ENCODE results near the gene ATXN7L1.
"Not testable (repeated sequence)": the region's sequence is repeated elsewhere in the genome, so short reads cannot be mapped to it uniquely, and the experiment has no call there.

The ATXN7L1 gene

GRCh38 chr7:105905910-105906568 lies 29.6 kb upstream of the ATXN7L1 start:
- Mint-ChIP-seq H3K36me3 (ENCODE audit: low read depth) (peaks cover 6% of the 10 kb centered on the region), H3K4me3 (no peak overlapping the region), H3K27me3 (ENCODE audit: low read depth) (peaks cover 2% of the 10 kb centered on the region), H3K27ac (no peak overlapping the region), H3K4me1 (ENCODE audit: low read depth) (peaks cover 3% of the 10 kb centered on the region), H3K9me3 (peaks cover 3% of the 10 kb centered on the region)
- no peak for DNase-seq (ENCODE audit: low spot score)

GRCh38 chr7:105905209-105905909 lies 29.0 kb upstream of the ATXN7L1 start:
- Mint-ChIP-seq H3K4me3 (no peak overlapping the region), H3K36me3 (ENCODE audit: low read depth) (peaks cover 2% of the 10 kb centered on the region), H3K27ac (no peak overlapping the region), H3K4me1 (ENCODE audit: low read depth) (peaks cover 3% of the 10 kb centered on the region), H3K9me3 (no peaks in the 10 kb centered on the region), H3K27me3 (ENCODE audit: low read depth) (peaks cover 2% of the 10 kb centered on the region)
- DNase-seq (ENCODE audit: low spot score), result no peak

- no peak for DNase-seq (ENCODE audit: low spot score)
- Mint-ChIP-seq H3K9me3 (no peaks in the 10 kb centered on the region), H3K27me3 (ENCODE audit: low read depth) (peaks cover 2% of the 10 kb centered on the region), H3K4me1 (ENCODE audit: low read depth) (no peaks in the 10 kb centered on the region), H3K36me3 (ENCODE audit: low read depth) (no peaks in the 10 kb centered on the region), H3K27ac (no peak overlapping the region), H3K4me3 (no peak overlapping the region)
Observed at GRCh38 chr7:105904064-105904463, 27.7 kb upstream of the ATXN7L1 start.

- Mint-ChIP-seq H3K27ac (no peak overlapping the region), H3K36me3 (ENCODE audit: low read depth) (no peaks in the 10 kb centered on the region), H3K27me3 (ENCODE audit: low read depth) (peaks cover 3% of the 10 kb centered on the region), H3K9me3 (no peaks in the 10 kb centered on the region), H3K4me3 (no peak overlapping the region), H3K4me1 (ENCODE audit: low read depth) (no peaks in the 10 kb centered on the region)
- no peak for DNase-seq (ENCODE audit: low spot score)
Observed at GRCh38 chr7:105902325-105902911, 26.0 kb upstream of the ATXN7L1 start.

GRCh38 chr7:105897999-105898398 lies 21.6 kb upstream of the ATXN7L1 start:
- Mint-ChIP-seq H3K4me1 (ENCODE audit: low read depth) (peaks cover 3% of the 10 kb centered on the region), H3K9me3 (no peaks in the 10 kb centered on the region), H3K27ac (no peak overlapping the region), H3K36me3 (ENCODE audit: low read depth) (peaks cover 2% of the 10 kb centered on the region), H3K4me3 (no peak overlapping the region), H3K27me3 (ENCODE audit: low read depth) (peaks cover 11% of the 10 kb centered on the region)
- DNase-seq (ENCODE audit: low spot score), result no peak

- H3K27ac Mint-ChIP-seq, result no peak overlapping the region
- H3K36me3 Mint-ChIP-seq (ENCODE audit: low read depth), result peaks cover 2% of the 10 kb centered on the region
- peaks cover 3% of the 10 kb centered on the region for H3K4me1 Mint-ChIP-seq (ENCODE audit: low read depth)
- no peak for DNase-seq (ENCODE audit: low spot score)
- H3K27me3 Mint-ChIP-seq (ENCODE audit: low read depth), result peaks cover 14% of the 10 kb centered on the region
- no peaks in the 10 kb centered on the region for H3K9me3 Mint-ChIP-seq
- H3K4me3 Mint-ChIP-seq, result no peak overlapping the region
Observed at GRCh38 chr7:105896407-105896911, 20.1 kb upstream of the ATXN7L1 start.

- DNase-seq (ENCODE audit: low spot score), result no peak
- Mint-ChIP-seq H3K27ac (no peak overlapping the region), H3K4me3 (no peak overlapping the region), H3K27me3 (ENCODE audit: low read depth) (peaks cover 14% of the 10 kb centered on the region), H3K36me3 (ENCODE audit: low read depth) (peaks cover 2% of the 10 kb centered on the region), H3K9me3 (no peaks in the 10 kb centered on the region), H3K4me1 (ENCODE audit: low read depth) (peaks cover 13% of the 10 kb centered on the region)
Observed at GRCh38 chr7:105894131-105894530, 17.7 kb upstream of the ATXN7L1 start.

- H3K4me3 Mint-ChIP-seq, result no peak overlapping the region
- no peak for DNase-seq (ENCODE audit: low spot score)
- peaks cover 13% of the 10 kb centered on the region for H3K4me1 Mint-ChIP-seq (ENCODE audit: low read depth)
Observed at GRCh38 chr7:105892387-105892786, 16.0 kb upstream of the ATXN7L1 start.

GRCh38 chr7:105890290-105890997 lies 14.0 kb upstream of the ATXN7L1 start:
- Mint-ChIP-seq H3K4me3 (no peak overlapping the region), H3K36me3 (ENCODE audit: low read depth) (peaks cover 2% of the 10 kb centered on the region), H3K27me3 (ENCODE audit: low read depth) (peaks cover 13% of the 10 kb centered on the region), H3K9me3 (no peaks in the 10 kb centered on the region), H3K4me1 (ENCODE audit: low read depth) (peaks cover 14% of the 10 kb centered on the region), H3K27ac (no peak overlapping the region)
- DNase-seq (ENCODE audit: low spot score), result peak; percentile 50

More at GRCh38 chr7:105892387-105892786, 16.0 kb upstream of the ATXN7L1 start:
- Mint-ChIP-seq H3K27me3 (ENCODE audit: low read depth) (peaks cover 17% of the 10 kb centered on the region), H3K9me3 (no peaks in the 10 kb centered on the region), H3K27ac (no peak overlapping the region), H3K36me3 (ENCODE audit: low read depth) (peaks cover 2% of the 10 kb centered on the region)

- no peak for DNase-seq (ENCODE audit: low spot score)
- Mint-ChIP-seq H3K9me3 (no peaks in the 10 kb centered on the region), H3K4me1 (ENCODE audit: low read depth) (peaks cover 19% of the 10 kb centered on the region), H3K36me3 (ENCODE audit: low read depth) (no peaks in the 10 kb centered on the region), H3K4me3 (no peak overlapping the region), H3K27ac (no peak overlapping the region), H3K27me3 (ENCODE audit: low read depth) (peaks cover 7% of the 10 kb centered on the region)
Observed at GRCh38 chr7:105887569-105888189, 11.3 kb upstream of the ATXN7L1 start.

- no peak overlapping the region for H3K27ac Mint-ChIP-seq
- H3K9me3 Mint-ChIP-seq, result no peaks in the 10 kb centered on the region
- H3K4me3 Mint-ChIP-seq, result no peak overlapping the region
- DNase-seq (ENCODE audit: low spot score), result no peak
- H3K36me3 Mint-ChIP-seq (ENCODE audit: low read depth), result no peaks in the 10 kb centered on the region
- H3K4me1 Mint-ChIP-seq (ENCODE audit: low read depth), result peaks cover 19% of the 10 kb centered on the region
- H3K27me3 Mint-ChIP-seq (ENCODE audit: low read depth), result peaks cover 5% of the 10 kb centered on the region
Observed at GRCh38 chr7:105886776-105887175, 10.4 kb upstream of the ATXN7L1 start.

- no peaks in the 10 kb centered on the region for H3K36me3 Mint-ChIP-seq (ENCODE audit: low read depth)
- DNase-seq (ENCODE audit: low spot score), result no peak
- H3K27me3 Mint-ChIP-seq (ENCODE audit: low read depth), result peaks cover 5% of the 10 kb centered on the region
- H3K9me3 Mint-ChIP-seq, result no peaks in the 10 kb centered on the region
- no peak overlapping the region for H3K4me3 Mint-ChIP-seq
- H3K4me1 Mint-ChIP-seq (ENCODE audit: low read depth), result peaks cover 17% of the 10 kb centered on the region
- H3K27ac Mint-ChIP-seq, result no peak overlapping the region
Observed at GRCh38 chr7:105885387-105886111, 9.2 kb upstream of the ATXN7L1 start.

GRCh38 chr7:105883179-105883578 lies 6.8 kb upstream of the ATXN7L1 start:
- not testable (repeated sequence) for H3K27ac Mint-ChIP-seq; H3K36me3 Mint-ChIP-seq (ENCODE audit: low read depth); DNase-seq (ENCODE audit: low spot score); H3K9me3 Mint-ChIP-seq; H3K4me3 Mint-ChIP-seq
- peaks cover 20% of the 10 kb centered on the region for H3K4me1 Mint-ChIP-seq (ENCODE audit: low read depth)
- H3K27me3 Mint-ChIP-seq (ENCODE audit: low read depth), result peaks cover 12% of the 10 kb centered on the region

Measured in T-helper 2 cell treated with Interferon-gamma antibody and Interleukin-4, amounts not matched to agents 5 μg/mL and 100 μg/mL, for 36 hours (primary cell).